DND-41 (cell line): ENCODE measurements around the gene FDXR.

Experiments
- CTCF ChIP-seq: IDR thresholded peaks from 2 replicates; pipeline ENCODE4 v1.5.1; 2012; ENCODE audit warnings: borderline replicate concordance, low read length, moderate library complexity, mild to moderate bottlenecking; ENCODE audit not compliant: poor library complexity, severe bottlenecking; ENCODE audit errors: extremely low read depth
- EZH2 ChIP-seq: IDR thresholded peaks from 3 replicates; pipeline ENCODE4 v1.6.1; 2012; ENCODE audit warnings: borderline replicate concordance, low read depth, mild to moderate bottlenecking, moderate library complexity, low read length, inconsistent platforms; ENCODE audit not compliant: severe bottlenecking

DNA sequence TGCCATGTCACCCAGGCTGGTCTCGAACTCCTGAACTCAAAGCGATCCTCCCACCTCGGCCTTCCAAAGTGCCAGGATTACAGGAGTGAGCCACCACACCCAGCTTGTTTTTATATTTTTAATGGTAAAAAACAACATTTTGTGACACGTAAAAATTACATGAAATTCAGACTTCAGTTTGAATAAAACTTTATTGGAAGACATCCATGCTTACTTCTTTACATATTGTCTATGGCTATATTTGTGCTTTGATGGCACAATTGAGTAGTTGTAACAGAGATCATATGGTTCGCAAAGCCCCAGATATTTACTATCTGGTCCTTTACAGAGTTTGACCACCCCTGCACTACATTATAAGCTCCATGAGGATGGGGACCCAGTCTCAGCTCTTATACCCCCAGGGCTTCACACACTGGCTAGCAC lies 1.8 kb upstream of the FDXR start:
- TF ChIP-seq CTCF (no peak), EZH2 (no peak)
